ENCODE measurements around the gene RPL19. TPM values are rescaled to one million over a fixed set of nuclear protein-coding genes. Genes with fewer than 3 reads are reported as not detected.
A peak's percentile ranks its signal among the peaks of the same experiment; 100 is the strongest.
"Not testable (repeated sequence)": the region's sequence is repeated elsewhere in the genome, so short reads cannot be mapped to it uniquely, and the experiment has no call there.

Gene RPL19
- total RNA-seq, 1 experiment from 2014 or later: 2,044 TPM

DNA sequence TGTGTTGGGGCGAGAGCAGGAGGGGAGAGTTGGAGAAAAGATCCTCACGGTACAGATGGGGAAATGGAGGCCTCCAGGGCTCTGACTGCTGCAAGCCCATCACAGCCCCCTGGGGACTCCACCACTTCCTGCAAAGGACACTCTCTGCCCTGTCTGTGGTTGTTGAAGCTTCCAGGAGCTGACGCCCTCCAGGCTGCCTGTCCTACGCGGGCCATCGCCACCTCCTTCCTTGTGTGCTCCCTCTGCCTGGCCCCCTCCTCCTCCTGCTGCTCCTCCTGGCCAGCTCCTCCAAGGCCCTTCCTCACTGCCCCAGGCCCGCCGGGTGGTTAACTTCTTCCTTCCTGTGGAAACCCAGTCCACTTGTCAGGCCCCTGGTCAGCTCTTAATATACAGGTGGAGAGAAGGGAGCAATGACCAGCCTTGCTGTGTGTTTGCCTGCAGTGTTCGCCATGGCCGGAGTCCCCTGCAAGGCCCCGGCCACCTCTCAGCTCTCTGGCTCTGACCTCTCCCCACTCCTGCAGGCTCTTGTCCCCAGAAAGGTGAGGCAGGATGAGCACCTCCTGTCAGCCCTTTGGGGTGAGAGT lies 44.0 kb downstream of the RPL19 start:
- no peak for DNase-seq (ENCODE audit: low read depth)

GRCh38 chr17:39244600-39245570 lies 44.8 kb downstream of the RPL19 start:
- peak; percentile 68 for DNase-seq (ENCODE audit: low read depth)

DNA sequence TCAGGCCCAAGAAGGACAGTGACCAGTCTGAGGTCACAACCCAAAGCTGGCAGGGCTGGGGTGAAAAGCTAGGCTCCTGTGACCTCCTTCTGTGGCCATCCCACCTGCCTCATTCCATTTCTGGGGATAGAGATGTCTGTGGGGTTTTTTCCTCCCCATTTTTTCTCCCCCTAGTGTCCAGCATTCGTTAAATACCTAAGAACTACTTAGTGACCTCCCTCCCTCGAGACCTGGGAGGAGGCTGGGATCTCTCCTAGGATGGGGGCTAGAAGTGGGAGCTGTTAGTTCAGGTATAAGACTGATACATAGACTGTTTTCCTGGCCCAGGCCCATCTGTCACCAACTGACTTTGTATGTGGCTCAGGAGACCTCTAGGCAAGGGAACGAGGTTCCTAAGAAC lies 46.2 kb downstream of the RPL19 start:
- no peak for DNase-seq (ENCODE audit: low read depth)

DNA sequence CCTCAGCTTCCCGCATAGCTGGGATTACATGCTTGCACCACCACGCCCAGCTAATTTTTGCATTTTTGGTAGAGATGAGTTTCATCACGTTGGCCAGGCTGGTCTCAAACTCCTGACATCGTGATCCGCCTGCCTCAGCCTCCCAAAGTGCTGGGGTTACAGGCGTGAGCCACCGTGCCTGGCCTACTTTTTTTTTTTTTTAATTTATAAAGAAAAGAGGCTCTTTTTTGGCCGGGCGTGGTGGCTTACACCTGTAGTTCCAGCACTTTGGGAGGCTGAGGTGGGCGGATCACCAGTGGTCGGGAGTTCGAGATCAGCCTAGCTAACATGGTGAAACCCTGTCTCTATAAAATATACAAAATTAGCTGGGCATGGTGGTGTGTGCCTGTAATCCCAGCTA lies 50.0 kb downstream of the RPL19 start:
- DNase-seq (ENCODE audit: low read depth): not testable (repeated sequence)

GRCh38 chr17:39251997-39252396 lies 51.9 kb downstream of the RPL19 start:
- DNase-seq (ENCODE audit: low read depth): no peak

DNA sequence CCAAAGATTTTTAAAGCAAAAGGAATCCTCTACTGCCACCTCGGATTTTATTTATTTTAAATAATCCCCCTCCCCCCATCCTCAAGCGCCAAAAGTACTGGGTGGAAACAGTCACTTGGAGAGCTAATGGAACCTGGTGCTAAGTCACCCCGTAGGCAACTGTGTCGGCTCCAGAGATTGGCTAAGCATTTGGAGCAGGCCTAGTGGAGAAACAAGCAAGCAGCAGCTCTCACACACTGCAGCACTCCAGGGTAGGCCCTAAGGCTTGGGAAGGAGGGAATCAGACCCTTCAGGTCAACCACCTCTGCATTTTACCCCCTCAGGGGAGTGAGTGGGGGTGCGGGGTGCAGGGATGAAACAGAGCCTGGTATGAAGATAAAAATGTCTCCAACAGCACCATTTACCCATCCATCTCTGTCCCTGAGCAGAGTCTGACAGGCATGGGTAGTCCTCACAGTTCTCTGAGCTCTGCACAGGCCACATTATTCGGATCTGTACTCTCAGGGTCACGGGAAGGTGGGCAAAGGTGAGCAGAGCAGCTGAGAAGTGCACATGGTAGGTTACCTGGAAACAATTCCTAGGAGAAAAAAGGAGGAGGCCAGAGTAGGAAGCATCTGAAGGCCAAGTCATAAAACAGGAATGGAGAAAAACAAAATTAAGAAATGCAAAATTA lies 52.8 kb downstream of the RPL19 start:
- no peak for DNase-seq (ENCODE audit: low read depth)

Other genes with a start within 250 kb of the RPL19 start
- gene FBXO47, start 232.9 kb upstream of the RPL19 start, total RNA-seq (2014; rRNA removed; shearing (Covaris generic)): not detected in 2 replicates
- 1.4 and 4.2 TPM in 2 replicates for gene PLXDC1, start 48.6 kb upstream of the RPL19 start, total RNA-seq (2014; rRNA removed; shearing (Covaris generic))
- not detected in 2 replicates for gene ARL5C, start 34.1 kb upstream of the RPL19 start, total RNA-seq (2014; rRNA removed; shearing (Covaris generic))
- 1.9 and 3.4 TPM in 2 replicates for gene CACNB1, start 2.6 kb upstream of the RPL19 start, total RNA-seq (2014; rRNA removed; shearing (Covaris generic))
- 0.10 and 0.12 TPM in 2 replicates for gene STAC2, start 25.7 kb downstream of the RPL19 start, total RNA-seq (2014; rRNA removed; shearing (Covaris generic))
- gene FBXL20, start 201.3 kb downstream of the RPL19 start, total RNA-seq (2014; rRNA removed; shearing (Covaris generic)): 6.1 and 7.1 TPM in 2 replicates